Activated naive CD8-positive, alpha-beta T cell treated with anti-CD3 and anti-CD28 coated beads, Interleukin-2, amount 10 ng/mL, durations not matched to agents 7 days and 5 days (primary cell): ENCODE data around the gene NDUFB5. TPM values are rescaled to one million over a fixed set of nuclear protein-coding genes. Genes with fewer than 3 reads are reported as not detected.

ENCODE experiments used
- ATAC-seq: fragments of 150-1000 bp; cut with Tn5 transposase; one replicate; pipeline ENCODE4 v1.10.0; 2021; ENCODE audit warnings: low read depth, moderate library complexity
- POLR2A ChIA-PET: fragments of 350-600 bp; sonication (Branson Sonifier 250); formaldehyde crosslinking; loops from one replicate; lab custom pipeline; 2021; ENCODE audit warnings: antibody characterized with exemption; lab: Charles Lee
- DNase-seq: peaks from one replicate; pipeline ENCODE4 v3.0.0; 2021
- H3K27ac Mint-ChIP-seq: one replicate; pipeline ENCODE4 v1.8.0; 2022; ENCODE audit warnings: mild to moderate bottlenecking, mixed read lengths
- H3K27me3 Mint-ChIP-seq: one replicate; pipeline ENCODE4 v1.8.0; 2022; ENCODE audit warnings: mild to moderate bottlenecking, moderate library complexity, mixed read lengths
- H3K36me3 Mint-ChIP-seq: one replicate; pipeline ENCODE4 v1.8.0; 2021; ENCODE audit warnings: mild to moderate bottlenecking, mixed read lengths
- H3K4me1 Mint-ChIP-seq: one replicate; pipeline ENCODE4 v1.8.0; 2021; ENCODE audit warnings: mixed read lengths
- H3K4me3 Mint-ChIP-seq: one replicate; pipeline ENCODE4 v1.8.0; 2022; ENCODE audit warnings: mild to moderate bottlenecking, moderate library complexity, mixed read lengths
- H3K9me3 Mint-ChIP-seq: one replicate; pipeline ENCODE4 v1.8.0; 2021; ENCODE audit warnings: mixed read lengths
- total RNA-seq, 2 experiments: library from RNA; stranded (reverse); gene quantifications; one replicate each; pipeline ENCODE4 v1.2.3, GENCODE V29; 2021

NDUFB5 gene
- total RNA-seq, 2 experiments from 2014 or later, result 80.7 to 89.1 TPM

DNA sequence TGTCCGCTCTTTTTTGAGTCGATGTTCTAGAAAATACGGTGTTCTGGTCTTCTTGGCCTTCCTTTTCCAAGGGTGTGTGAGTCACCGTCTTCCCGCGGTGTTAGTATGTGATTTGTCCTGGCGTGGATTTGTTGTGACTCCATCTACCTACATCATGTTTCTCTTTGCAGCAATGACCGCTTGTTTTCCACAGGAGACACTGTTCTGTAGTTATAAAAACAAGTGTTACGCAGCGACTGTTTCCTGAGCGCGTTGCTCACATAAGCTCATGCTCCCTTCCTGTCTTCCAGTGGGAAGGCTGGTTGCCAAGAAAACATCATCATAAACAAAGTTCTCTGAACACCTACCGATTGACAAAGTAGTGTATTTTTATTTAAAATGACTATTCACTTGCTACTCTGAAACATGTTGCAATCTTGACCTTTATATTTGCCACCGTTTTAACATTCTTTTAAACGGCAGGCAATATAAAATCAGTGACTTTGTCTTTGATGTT, 67.2 kb downstream of the NDUFB5 start:
- H3K36me3 Mint-ChIP-seq, result no peaks in the 10 kb centered on the region
- DNase-seq (no peak), ATAC-seq (no peak)
- H3K4me1 Mint-ChIP-seq, result peaks cover 4% of the 10 kb centered on the region
- no peaks in the 10 kb centered on the region for H3K27me3 Mint-ChIP-seq
- H3K9me3 Mint-ChIP-seq, result no peaks in the 10 kb centered on the region
- H3K27ac Mint-ChIP-seq, result no peak overlapping the region
- POLR2A ChIA-PET, result no interaction called here
- H3K4me3 Mint-ChIP-seq, result no peak overlapping the region

DNA sequence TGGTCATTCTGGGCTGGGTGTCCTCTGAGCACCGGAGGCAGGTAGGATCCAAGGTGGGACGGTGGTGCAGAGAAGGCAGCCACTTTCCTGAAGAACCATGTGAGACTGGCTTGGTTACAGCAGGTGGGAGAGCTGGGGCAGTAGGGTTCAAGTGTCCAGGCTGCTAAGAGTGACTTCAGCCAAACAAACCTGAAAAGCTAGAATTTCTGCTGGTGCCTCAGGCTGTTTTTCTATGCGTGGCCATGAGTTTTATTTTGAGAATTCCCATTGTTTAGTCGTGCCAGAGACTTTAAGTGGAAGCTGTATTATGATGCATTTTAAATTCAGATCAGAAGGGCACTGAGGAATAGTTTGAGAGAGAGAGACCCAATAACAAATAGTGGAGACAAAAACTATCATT, 68.3 kb downstream of the NDUFB5 start:
- peaks cover 4% of the 10 kb centered on the region for H3K4me1 Mint-ChIP-seq
- POLR2A ChIA-PET, result no interaction called here
- DNase-seq, result no peak
- H3K36me3 Mint-ChIP-seq, result no peaks in the 10 kb centered on the region
- ATAC-seq, result no peak
- H3K4me3 Mint-ChIP-seq, result no peak overlapping the region
- H3K27ac Mint-ChIP-seq, result no peak overlapping the region
- no peaks in the 10 kb centered on the region for H3K9me3 Mint-ChIP-seq
- H3K27me3 Mint-ChIP-seq, result no peaks in the 10 kb centered on the region

DNA sequence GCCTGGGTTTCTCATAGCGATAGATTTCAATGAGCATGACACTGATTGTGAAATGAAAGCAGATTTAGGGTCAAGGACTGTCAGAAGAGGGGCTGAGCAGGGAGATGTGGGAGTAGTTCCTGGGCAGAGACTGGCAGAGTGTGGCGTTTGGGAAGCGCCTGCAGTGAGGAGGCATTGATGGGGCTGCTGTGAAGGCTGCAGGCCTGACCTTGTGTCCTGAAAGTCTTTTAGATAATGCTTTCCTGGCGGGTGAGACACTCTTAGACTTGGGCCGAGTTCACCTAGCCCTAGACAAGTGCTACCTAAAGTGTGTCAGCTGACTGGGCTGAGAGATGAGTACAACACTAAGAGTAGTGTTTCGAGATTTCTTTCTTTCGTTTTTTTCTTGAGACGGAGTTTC, 68.9 kb downstream of the NDUFB5 start:
- Mint-ChIP-seq H3K4me1 (peaks cover 4% of the 10 kb centered on the region), H3K4me3 (no peak overlapping the region), H3K36me3 (no peaks in the 10 kb centered on the region), H3K9me3 (no peaks in the 10 kb centered on the region), H3K27ac (no peak overlapping the region), H3K27me3 (no peaks in the 10 kb centered on the region)
- ATAC-seq (no peak), DNase-seq (no peak)
- POLR2A ChIA-PET, result no interaction called here

DNA sequence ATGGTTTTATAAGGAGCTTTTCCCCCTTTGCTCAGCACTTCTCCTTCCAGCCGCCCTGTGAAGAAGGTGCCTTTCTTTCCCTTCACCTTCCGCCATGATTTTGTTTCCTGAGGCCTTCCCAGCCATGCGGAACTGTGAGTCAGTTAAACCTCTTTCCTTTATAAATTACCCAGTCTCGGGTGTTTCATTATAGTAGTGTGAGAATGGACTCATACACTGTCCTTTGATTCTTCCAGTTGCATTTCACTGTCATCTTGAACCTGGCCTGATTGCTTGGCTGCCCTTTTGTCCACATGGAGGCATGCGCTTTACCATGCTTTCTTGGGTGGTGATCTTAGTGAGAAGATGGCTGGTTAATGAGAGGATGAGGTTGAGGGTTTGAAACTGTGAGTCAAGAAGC, 71.5 kb downstream of the NDUFB5 start:
- no peaks in the 10 kb centered on the region for H3K36me3 Mint-ChIP-seq
- POLR2A ChIA-PET, result no interaction called here

More for the DNA sequence above, 71.5 kb downstream of the NDUFB5 start:
- Mint-ChIP-seq H3K4me1 (peaks cover 2% of the 10 kb centered on the region), H3K27me3 (no peaks in the 10 kb centered on the region), H3K4me3 (no peak overlapping the region), H3K9me3 (no peaks in the 10 kb centered on the region), H3K27ac (no peak overlapping the region)
- DNase-seq (no peak), ATAC-seq (no peak)

Other genes with a start within 250 kb of the NDUFB5 start
- gene GNB4, start 153.3 kb upstream of the NDUFB5 start, total RNA-seq, result 1 to 10 TPM; 6.2 to 7.1 TPM
- gene ACTL6A, start 41.9 kb upstream of the NDUFB5 start, total RNA-seq, result 10 to 100 TPM; 72.1 to 74.4 TPM
- gene MRPL47, start 156 bp upstream of the NDUFB5 start, total RNA-seq, result 10 to 100 TPM; 30.1 to 30.4 TPM
- gene USP13, start 48.2 kb downstream of the NDUFB5 start, total RNA-seq, result 1 to 10 TPM; 7.1 to 8.4 TPM